WTC11 (cell line): ENCODE data around the gene CRB2. TPM values are rescaled to one million over a fixed set of nuclear protein-coding genes. Genes with fewer than 3 reads are reported as not detected.

ENCODE experiments used
- ATAC-seq: fragments of 200-7000 bp; cut with Tn5 transposase; 2 replicates; pipeline ENCODE4 v1.10.0; 2021; ENCODE audit warnings: mild to moderate bottlenecking, moderate library complexity
- CTCF ChIA-PET: fragments of 300-600 bp; sonication (Branson Sonifier 250); formaldehyde crosslinking; loops from one replicate; lab custom pipeline; 2021; ENCODE audit warnings: antibody characterized with exemption; lab: Charles Lee
- POLR2A ChIA-PET: fragments of 350-600 bp; sonication (Branson Sonifier 250); formaldehyde crosslinking; loops from one replicate; lab custom pipeline; 2021; ENCODE audit warnings: antibody characterized with exemption; lab: Charles Lee
- DNase-seq: peaks from one replicate; pipeline ENCODE4 v3.0.0; 2021; ENCODE audit warnings: low spot score
- H3K27ac Mint-ChIP-seq: 2 replicates; pipeline ENCODE4 v1.8.0; 2021; ENCODE audit warnings: mixed read lengths
- H3K27me3 Mint-ChIP-seq: 2 replicates; pipeline ENCODE4 v1.8.0; 2021; ENCODE audit warnings: low read depth, mild to moderate bottlenecking, moderate library complexity, mixed read lengths
- H3K36me3 Mint-ChIP-seq: 2 replicates; pipeline ENCODE4 v1.8.0; 2021; ENCODE audit warnings: mixed read lengths
- H3K4me1 Mint-ChIP-seq: 2 replicates; pipeline ENCODE4 v1.8.0; 2022; ENCODE audit warnings: mixed read lengths
- H3K4me3 Mint-ChIP-seq: 2 replicates; pipeline ENCODE4 v1.8.0; 2021; ENCODE audit warnings: mild to moderate bottlenecking, moderate library complexity, mixed read lengths
- H3K9me3 Mint-ChIP-seq: 2 replicates; pipeline ENCODE4 v1.8.0; 2021; ENCODE audit warnings: mixed read lengths
- CDX4 ChIP-seq: fragments of 250-450 bp; sonication (Bioruptor Pico); IDR thresholded peaks from 2 replicates; pipeline ENCODE4 v1.9.0; 2021; ENCODE audit warnings: moderate library complexity, mild to moderate bottlenecking, inconsistent platforms, borderline replicate concordance
- CREM ChIP-seq: sonication (generic); formaldehyde crosslinking; IDR thresholded peaks from 2 replicates; pipeline ENCODE4 v1.8.1; 2022; ENCODE audit warnings: mild to moderate bottlenecking, missing genetic modification reagents, moderate library complexity
- FOXP1 ChIP-seq: sonication (generic); formaldehyde crosslinking; IDR thresholded peaks from 2 replicates; pipeline ENCODE4 v1.8.0; 2022; ENCODE audit warnings: missing genetic modification reagents, mild to moderate bottlenecking, moderate library complexity, borderline replicate concordance
- FOXP4 ChIP-seq: sonication (generic); formaldehyde crosslinking; IDR thresholded peaks from 2 replicates; pipeline ENCODE4 v1.8.0; 2022; ENCODE audit warnings: mild to moderate bottlenecking, missing genetic modification reagents
- MAX ChIP-seq: sonication (generic); formaldehyde crosslinking; IDR thresholded peaks from 2 replicates; pipeline ENCODE4 v1.8.0; 2022; ENCODE audit warnings: mild to moderate bottlenecking, missing genetic modification reagents
- ZNF138 ChIP-seq: sonication (generic); formaldehyde crosslinking; conservative IDR thresholded peaks from 2 replicates; pipeline ENCODE4 v1.8.1; 2022; ENCODE audit warnings: mild to moderate bottlenecking, moderate library complexity, missing genetic modification reagents
- ZNF423 ChIP-seq: fragments of 250-450 bp; sonication (Bioruptor Pico); IDR thresholded peaks from 2 replicates; pipeline ENCODE4 v2.1.2; 2022; ENCODE audit warnings: mild to moderate bottlenecking, moderate library complexity
- ZNF425 ChIP-seq: fragments of 250-450 bp; sonication (Bioruptor Pico); conservative IDR thresholded peaks from 2 replicates; pipeline ENCODE4 v1.9.0; 2021; ENCODE audit warnings: mild to moderate bottlenecking
- ZNF532 ChIP-seq: fragments of 250-450 bp; sonication (Bioruptor Pico); IDR thresholded peaks from 2 replicates; pipeline ENCODE4 v1.9.0; 2021; ENCODE audit warnings: mild to moderate bottlenecking, borderline replicate concordance
- total RNA-seq: library from RNA; stranded (reverse); gene quantifications from 3 replicates; pipeline ENCODE4 v1.2.3, GENCODE V29; 2021

The CRB2 gene
- total RNA-seq, 1 experiment from 2014 or later, result 3.5 TPM

GRCh38 chr9:123380852-123381705 lies 25.1 kb downstream of the CRB2 start (continued):
- TF ChIP-seq ZNF425 (CRISPR knock-in tag) (no peak), ZNF423 (no peak)

GRCh38 chr9:123382653-123383511 lies 26.9 kb downstream of the CRB2 start:
- DNase-seq (no peak), ATAC-seq (no peak)
- ChIA-PET CTCF (interaction anchor here (0.9 to 3.5 kb wide), 4 partner anchors 14 to 290 kb away, joined by 3 to 25 read pairs (median 4); no protein-coding TSS in a partner anchor), POLR2A (no interaction called here)
- no peaks in the 10 kb centered on the region for H3K36me3 Mint-ChIP-seq
- H3K4me1 Mint-ChIP-seq, result no peaks in the 10 kb centered on the region
- H3K9me3 Mint-ChIP-seq, result no peaks in the 10 kb centered on the region
- H3K27me3 Mint-ChIP-seq, result no peaks in the 10 kb centered on the region
- H3K27ac Mint-ChIP-seq, result no peak overlapping the region
- no peak overlapping the region for H3K4me3 Mint-ChIP-seq
- TF ChIP-seq ZNF532, result no peak
- no peak for TF ChIP-seq ZNF138 (CRISPR knock-in tag)
- TF ChIP-seq CDX4 (CRISPR knock-in tag), result no peak
- TF ChIP-seq CREM (CRISPR knock-in tag), result no peak
- TF ChIP-seq FOXP4 (CRISPR knock-in tag), result no peak
- no peak for TF ChIP-seq FOXP1 (CRISPR knock-in tag)
- no peak for TF ChIP-seq MAX (CRISPR knock-in tag)
